Measurements from ENCODE around the gene EMC7. TPM values are rescaled to one million over a fixed set of nuclear protein-coding genes. Genes with fewer than 3 reads are reported as not detected.

EMC7 gene
- total and polyA plus RNA-seq, 9 of the 15 experiments (the other 6 are each of a cell fraction or from before 2014, with no cell fraction given): 25.8 to 92.8 (median 49.7) TPM

GRCh38 chr15:34101366-34102174 lies at the start of gene EMC7, which contains the start of gene PGBD4 (continued):
- TF ChIP-seq ZBTB8A (IDR thresholded peaks at IDR 0.05; ENCODE audit: partially characterized antibody) (no peak), ZNF764 (CRISPR knock-in tag; IDR thresholded peaks at IDR 0.05; ENCODE audit: low read depth) (no peak), MEIS2 (IDR thresholded peaks at IDR 0.05; ENCODE audit: partially characterized antibody) (peak; percentile 77), PURB (CRISPR knock-in tag; IDR thresholded peaks at IDR 0.05; ENCODE audit: low read depth) (no peak), FOXA1 (IDR thresholded peaks at IDR 0.05; ENCODE audit: borderline replicate concordance) (no peak), ETV6 (IDR thresholded peaks at IDR 0.05; ENCODE audit: borderline replicate concordance in 1 of 2, low read depth in 2 of 2, low read length in 1 of 2) (peak; percentile 98), ETV6 (CRISPR knock-in tag; IDR thresholded peaks at IDR 0.05; ENCODE audit: borderline replicate concordance) (peak; percentile 95), ZSCAN29 (IDR thresholded peaks at IDR 0.05) (no peak), ADNP (tag; IDR thresholded peaks at IDR 0.05) (no peak), TGIF2 (CRISPR knock-in tag; IDR thresholded peaks at IDR 0.05) (peak; percentile 29; the same call in 1 of the 2 replicates), DIDO1 (tag; IDR thresholded peaks at IDR 0.05; ENCODE audit: low read depth) (peak; percentile 41; the same call in 1 of the 2 replicates), TAF7 (tag; IDR thresholded peaks at IDR 0.05) (peak; percentile 89), PHB2 (IDR thresholded peaks at IDR 0.05; ENCODE audit: low read depth) (no peak), SP2 (IDR thresholded peaks at IDR 0.05; ENCODE audit: extremely low read depth, low read depth, low read length, poor library complexity, severe bottlenecking) (no peak), ZKSCAN3 (CRISPR knock-in tag; IDR thresholded peaks at IDR 0.05) (no peak), CBFA2T2 (conservative IDR thresholded peaks at IDR 0.05) (no peak), KAT7 (CRISPR knock-in tag; IDR thresholded peaks at IDR 0.05; ENCODE audit: borderline replicate concordance) (no peak; the same call in 1 of the 2 replicates), ARNT (IDR thresholded peaks at IDR 0.05) (no peak), DPF2 (IDR thresholded peaks at IDR 0.05) (no peak), ATF6 (CRISPR knock-in tag; IDR thresholded peaks at IDR 0.05) (no peak), KLF6 (CRISPR knock-in tag; IDR thresholded peaks at IDR 0.05; ENCODE audit: borderline replicate concordance) (no peak), RBM34 (IDR thresholded peaks at IDR 0.05; ENCODE audit: borderline replicate concordance, insufficient read depth, low read length) (no peak), ZNF740 (CRISPR knock-in tag; IDR thresholded peaks at IDR 0.05) (no peak), ZNF740 (tag; IDR thresholded peaks at IDR 0.05) (no peak), TRIM24 (IDR thresholded peaks at IDR 0.05) (no peak), CREB3L1 (IDR thresholded peaks at IDR 0.05; ENCODE audit: borderline replicate concordance, low read depth) (peak; percentile 69; the same call in 1 of the 2 replicates)

Measured in K562 (cell line).